ENCODE measurements around the gene THRA. TPM values are rescaled to one million over a fixed set of nuclear protein-coding genes. Genes with fewer than 3 reads are reported as not detected.

Gene THRA
- total and polyA plus RNA-seq, 9 of the 15 experiments (the other 6 are each of a cell fraction or from before 2014, with no cell fraction given), result 0.34 to 23.4 (median 12.7) TPM

- TF ChIP-seq REST (IDR thresholded peaks at IDR 0.05; ENCODE audit: borderline replicate concordance) (peak; percentile 25; the same call in 1 of the 2 replicates), REST (CRISPR knock-in tag; IDR thresholded peaks at IDR 0.05; ENCODE audit: low read depth) (no peak), ZKSCAN8 (CRISPR knock-in tag; IDR thresholded peaks at IDR 0.05) (peak; percentile 90), CTCF (IDR thresholded peaks at IDR 0.05 in 2 of 3, conservative IDR thresholded peaks at IDR 0.05 in 1 of 3; ENCODE audit: insufficient read depth in 2 of 3, low read depth in 1 of 3, low read length in 3 of 3) (peak; percentile 40 to 48 (median 46); a peak in 5 of 6 replicates), PTRF (tag; IDR thresholded peaks at IDR 0.05) (peak; percentile 28; the same call in 1 of the 2 replicates), PRPF4 (IDR thresholded peaks at IDR 0.05; ENCODE audit: insufficient read depth, low read depth, low read length, poor library complexity, severe bottlenecking) (no peak), MCM2 (IDR thresholded peaks at IDR 0.05; ENCODE audit: low read depth) (no peak), VEZF1 (CRISPR knock-in tag; IDR thresholded peaks at IDR 0.05) (0 out of 2 replicates have a peak, but pooled peaks have one; percentile 3)
Measured at GRCh38 chr17:40108970-40109824, 46.4 kb downstream of the THRA start (continued).

All from K562 (cell line).